Ascending aorta (tissue), 2 donors: Measurements from ENCODE around the gene EGFR. TPM values are rescaled to one million over a fixed set of nuclear protein-coding genes. Genes with fewer than 3 reads are reported as not detected.

ENCODE experiments used
- DNase-seq, 2 donors: peaks; one replicate each; pipeline ENCODE4 v3.0.0-alpha.2; 2019; ENCODE audit warnings: low spot score in 2 of 2
- H3K27ac ChIP-seq, 2 donors: fragments of 200-600 bp; sonication (generic); one replicate each; pipeline ENCODE4 v1.5.1; 2016 to 2017; ENCODE audit warnings: mild to moderate bottlenecking in 1 of 2
- H3K27me3 ChIP-seq: fragments of 200-600 bp; sonication (generic); one replicate; pipeline ENCODE4 v1.5.1; 2017
- H3K36me3 ChIP-seq, 2 donors: fragments of 200-600 bp; sonication (generic); one replicate each; pipeline ENCODE4 v1.5.1; 2016
- H3K4me1 ChIP-seq, 2 donors: fragments of 200-600 bp; sonication (generic); one replicate each; pipeline ENCODE4 v1.5.1; 2016 to 2017; ENCODE audit warnings: mild to moderate bottlenecking in 1 of 2
- H3K4me3 ChIP-seq, 2 donors: fragments of 200-600 bp; sonication (generic); one replicate each; pipeline ENCODE4 v1.5.1; 2016 to 2017; ENCODE audit warnings: mild to moderate bottlenecking in 1 of 2
- H3K9me3 ChIP-seq, 2 donors: fragments of 200-600 bp; sonication (generic); one replicate each; pipeline ENCODE4 v1.5.1; 2016
- intact Hi-C: fragments of 100-400 bp; cut with DNase I; formaldehyde crosslinking; loops from one replicate; pipeline ENCODE4 v1.15.1; 2023
- total RNA-seq: library from RNA; depleted of rRNA; stranded (reverse); fragments of >200 nt; gene quantifications from one replicate; pipeline ENCODE4 v1.1.0, GENCODE V29; 2016
- TF ChIP-seq, protein P1 (sequence below), 3 experiments: fragments of 200-600 bp in 2 of 3; fragments of 450-650 bp in 1 of 3; sonication (generic) in 2 of 3; IDR thresholded peaks; one replicate each; pipeline ENCODE4 v1.5.1; 2016 to 2019; ENCODE audit warnings: antibody characterized with exemption in 3 of 3, mild to moderate bottlenecking in 1 of 3, moderate library complexity in 1 of 3

EGFR gene
- total RNA-seq, 1 donor from 2014 or later, result 33.8 TPM

DNA sequence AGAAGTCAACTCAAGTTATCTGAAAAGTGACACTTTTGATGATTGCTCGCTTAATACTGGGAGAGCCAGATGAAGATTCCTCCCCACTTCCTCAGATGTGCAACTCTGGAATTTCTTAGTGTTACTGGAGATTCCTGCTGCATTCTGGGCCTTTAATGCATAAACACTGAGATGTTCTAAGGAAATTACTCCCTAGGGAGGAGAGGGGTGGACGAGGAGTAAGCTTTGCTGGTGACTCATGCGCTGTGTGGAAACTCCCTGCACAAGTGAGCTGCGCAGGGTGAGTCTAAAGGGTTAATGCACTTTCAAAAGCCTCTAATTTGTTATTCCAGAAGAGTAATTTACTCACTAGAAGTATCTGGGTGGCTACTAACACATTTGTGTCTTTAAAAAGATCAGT is 46.3 kb downstream of the EGFR start:
- intact Hi-C loops, result loop anchor here (2.0 to 10.0 kb wide), 3 partner anchors 36 to 510 kb away; partner anchors contain the start of gene VOPP1
- peaks cover 4 to 38% of the 10 kb centered on the region in 2 donors for H3K4me1 ChIP-seq

DNA sequence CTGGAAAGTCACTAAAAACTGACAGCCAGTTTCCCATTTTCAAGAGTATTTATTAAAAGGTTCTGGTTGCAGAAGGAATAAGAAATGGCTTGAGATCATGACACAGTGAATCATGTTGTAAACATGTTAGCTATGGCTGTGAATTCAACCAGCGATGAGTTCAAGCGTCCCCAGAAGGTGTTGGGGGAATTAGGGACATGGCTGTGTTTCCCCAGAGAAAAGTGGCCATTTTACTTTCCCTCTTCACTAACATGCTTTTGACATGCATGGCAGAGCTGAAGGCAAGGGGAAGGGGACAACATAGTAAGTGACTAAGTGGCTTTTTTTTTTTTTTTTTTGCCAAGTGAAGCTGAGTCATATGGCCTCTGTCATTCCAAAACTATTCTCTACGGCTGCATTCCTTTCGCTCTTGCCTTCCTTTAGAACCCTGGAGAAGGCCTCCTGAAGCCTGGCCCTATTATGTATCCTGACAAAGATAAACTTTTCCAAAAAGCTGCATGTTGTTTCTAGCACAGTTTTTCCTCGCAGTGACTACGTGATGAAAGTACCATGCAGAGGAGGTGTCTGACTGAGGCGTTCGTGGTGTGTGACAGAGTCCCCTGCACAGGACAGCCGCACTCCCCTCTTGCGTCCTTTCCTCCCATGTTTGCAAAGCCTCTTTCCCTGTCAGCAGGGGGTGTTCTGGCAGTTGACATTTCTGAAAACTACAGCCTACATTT is 46.9 kb downstream of the EGFR start:
- H3K27ac ChIP-seq, result peak overlapping the region; percentile 73 to 77
- intact Hi-C loops, result loop anchor here (2.0 to 10.0 kb wide), 5 partner anchors 35 to 509 kb away; partner anchors contain the start of genes EGFR and VOPP1
- peak in 1 of 2 donors; percentile 72 for DNase-seq
- H3K27me3 ChIP-seq, result no peaks in the 10 kb centered on the region
- peaks cover 4 to 35% of the 10 kb centered on the region in 2 donors for H3K4me1 ChIP-seq
- no peaks in the 10 kb centered on the region for H3K36me3 ChIP-seq
- TF ChIP-seq, protein P1, sequence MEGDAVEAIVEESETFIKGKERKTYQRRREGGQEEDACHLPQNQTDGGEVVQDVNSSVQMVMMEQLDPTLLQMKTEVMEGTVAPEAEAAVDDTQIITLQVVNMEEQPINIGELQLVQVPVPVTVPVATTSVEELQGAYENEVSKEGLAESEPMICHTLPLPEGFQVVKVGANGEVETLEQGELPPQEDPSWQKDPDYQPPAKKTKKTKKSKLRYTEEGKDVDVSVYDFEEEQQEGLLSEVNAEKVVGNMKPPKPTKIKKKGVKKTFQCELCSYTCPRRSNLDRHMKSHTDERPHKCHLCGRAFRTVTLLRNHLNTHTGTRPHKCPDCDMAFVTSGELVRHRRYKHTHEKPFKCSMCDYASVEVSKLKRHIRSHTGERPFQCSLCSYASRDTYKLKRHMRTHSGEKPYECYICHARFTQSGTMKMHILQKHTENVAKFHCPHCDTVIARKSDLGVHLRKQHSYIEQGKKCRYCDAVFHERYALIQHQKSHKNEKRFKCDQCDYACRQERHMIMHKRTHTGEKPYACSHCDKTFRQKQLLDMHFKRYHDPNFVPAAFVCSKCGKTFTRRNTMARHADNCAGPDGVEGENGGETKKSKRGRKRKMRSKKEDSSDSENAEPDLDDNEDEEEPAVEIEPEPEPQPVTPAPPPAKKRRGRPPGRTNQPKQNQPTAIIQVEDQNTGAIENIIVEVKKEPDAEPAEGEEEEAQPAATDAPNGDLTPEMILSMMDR (IDR thresholded peaks at IDR 0.05), result no peak
- no peaks in the 10 kb centered on the region for H3K9me3 ChIP-seq
- H3K4me3 ChIP-seq, result peak overlapping the region in 1 of 2 donors; percentile 9

More for the DNA sequence above, 46.3 kb downstream of the EGFR start:
- TF ChIP-seq, protein P1 (IDR thresholded peaks at IDR 0.05), result no peak
- no peaks in the 10 kb centered on the region for H3K27me3 ChIP-seq
- peak overlapping the region in 1 of 2 donors; percentile 9 for H3K4me3 ChIP-seq
- no peak for DNase-seq
- no peaks in the 10 kb centered on the region for H3K9me3 ChIP-seq
- H3K36me3 ChIP-seq, result no peaks in the 10 kb centered on the region
- H3K27ac ChIP-seq, result peak overlapping the region; percentile 73 to 77

DNA sequence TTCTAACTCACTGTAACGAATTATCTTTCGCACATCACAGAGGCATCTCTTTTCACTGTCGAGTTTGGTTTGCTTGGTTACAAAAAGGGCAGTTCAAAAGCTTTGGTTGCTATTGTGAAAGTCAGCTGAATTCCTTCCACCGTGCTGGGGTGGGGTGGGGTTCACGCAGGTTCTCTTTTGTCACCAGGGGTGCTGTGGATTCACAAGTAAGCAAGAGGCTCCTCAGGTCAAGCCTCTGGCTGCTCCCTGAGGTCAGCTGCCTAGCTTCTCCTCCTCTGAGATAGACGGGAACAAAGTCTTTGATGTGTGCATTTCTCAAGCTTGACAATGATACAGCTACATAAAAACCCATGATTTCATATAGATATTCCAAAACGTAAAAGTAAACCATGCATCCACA is 47.7 kb downstream of the EGFR start:
- peak overlapping the region; percentile 59 to 77 for H3K27ac ChIP-seq
- DNase-seq, result no peak
- no peaks in the 10 kb centered on the region for H3K9me3 ChIP-seq
- TF ChIP-seq, protein P1 (IDR thresholded peaks at IDR 0.05), result no peak
- no peaks in the 10 kb centered on the region for H3K36me3 ChIP-seq
- no peaks in the 10 kb centered on the region for H3K27me3 ChIP-seq
- no peak overlapping the region for H3K4me3 ChIP-seq
- intact Hi-C loops, result loop anchor here (2.0 to 10.0 kb wide), 4 partner anchors 48 to 508 kb away; partner anchors contain the start of genes EGFR and VOPP1
- H3K4me1 ChIP-seq, result peaks cover 4 to 36% of the 10 kb centered on the region in 2 donors

DNA sequence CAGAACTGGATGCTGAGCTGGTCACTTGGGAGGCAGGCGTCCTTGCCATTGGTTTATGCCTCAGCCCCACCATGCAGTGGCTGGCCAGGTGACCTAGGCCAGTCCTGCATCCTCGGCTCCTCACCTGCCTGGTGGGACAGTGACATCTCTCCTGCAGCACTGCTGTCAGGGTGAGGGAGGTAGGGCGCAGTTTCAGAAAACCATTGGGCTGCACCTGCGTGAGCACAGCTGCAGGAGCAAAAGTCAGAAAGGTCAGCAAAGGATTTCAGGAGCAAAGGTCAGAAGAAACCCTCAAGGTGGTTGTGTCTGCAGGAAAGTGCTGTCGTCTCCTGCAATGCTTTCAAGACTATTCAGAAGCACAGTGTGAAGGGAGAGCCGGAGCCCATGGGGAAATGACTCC is 48.1 kb downstream of the EGFR start:
- H3K27ac ChIP-seq, result peak overlapping the region; percentile 59 to 77
- no peaks in the 10 kb centered on the region for H3K36me3 ChIP-seq
- TF ChIP-seq, protein P1 (IDR thresholded peaks at IDR 0.05), result no peak
- intact Hi-C loops, result loop anchor here (2.0 to 10.0 kb wide), 4 partner anchors 48 to 508 kb away; partner anchors contain the start of genes EGFR and VOPP1
- no peaks in the 10 kb centered on the region for H3K27me3 ChIP-seq
- no peak overlapping the region for H3K4me3 ChIP-seq
- no peaks in the 10 kb centered on the region for H3K9me3 ChIP-seq
- no peak for DNase-seq
- peaks cover 4 to 33% of the 10 kb centered on the region in 2 donors for H3K4me1 ChIP-seq

DNA sequence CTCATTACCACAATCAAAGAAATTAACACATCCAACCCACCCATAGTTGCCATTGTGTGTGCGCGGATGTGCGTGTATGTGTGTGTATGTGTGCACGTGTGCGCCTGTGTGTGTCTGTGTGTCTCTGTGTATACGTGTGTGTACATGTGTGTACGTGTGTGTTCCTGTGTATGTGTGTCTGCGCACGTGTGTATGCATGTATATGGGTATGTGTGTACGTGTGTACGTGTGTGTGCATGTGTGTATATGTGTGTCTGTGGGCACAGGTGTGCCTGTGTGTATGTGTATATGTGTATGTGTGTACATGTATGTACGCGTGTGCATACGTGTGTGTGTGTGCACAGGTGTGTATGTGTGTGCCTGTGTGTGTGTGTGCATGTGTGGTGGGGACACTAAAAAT is 48.9 kb downstream of the EGFR start:
- no peak for DNase-seq
- H3K9me3 ChIP-seq, result no peaks in the 10 kb centered on the region
- intact Hi-C loops, result loop anchor here (2.0 to 10.0 kb wide), 4 partner anchors 49 to 507 kb away; partner anchors contain the start of genes EGFR and VOPP1
- peaks cover 7 to 37% of the 10 kb centered on the region in 2 donors for H3K4me1 ChIP-seq
- TF ChIP-seq, protein P1 (IDR thresholded peaks at IDR 0.05), result no peak
- no peak overlapping the region for H3K27ac ChIP-seq
- no peaks in the 10 kb centered on the region for H3K27me3 ChIP-seq
- no peaks in the 10 kb centered on the region for H3K36me3 ChIP-seq
- no peak overlapping the region for H3K4me3 ChIP-seq
